HL-60/S4 treated with retinoic acid at 250 ng/mL for 4 days and 3 days (cell line): ENCODE data around the gene ADAMTS3.

Experiments
- in situ Hi-C: fragments of 300-500 bp; cut with MboI; formaldehyde crosslinking; loops from 2 replicates; pipeline ENCODE4 v1.7.0; 2022; ENCODE audit warnings: low sequenced_read_pairs

ADAMTS3 gene

GRCh38 chr4:72305080-72305479 is 263.9 kb downstream of the ADAMTS3 start:
- in situ Hi-C loops, result no loop called here

GRCh38 chr4:72302981-72303704 is 265.9 kb downstream of the ADAMTS3 start:
- in situ Hi-C loops, result no loop called here

DNA sequence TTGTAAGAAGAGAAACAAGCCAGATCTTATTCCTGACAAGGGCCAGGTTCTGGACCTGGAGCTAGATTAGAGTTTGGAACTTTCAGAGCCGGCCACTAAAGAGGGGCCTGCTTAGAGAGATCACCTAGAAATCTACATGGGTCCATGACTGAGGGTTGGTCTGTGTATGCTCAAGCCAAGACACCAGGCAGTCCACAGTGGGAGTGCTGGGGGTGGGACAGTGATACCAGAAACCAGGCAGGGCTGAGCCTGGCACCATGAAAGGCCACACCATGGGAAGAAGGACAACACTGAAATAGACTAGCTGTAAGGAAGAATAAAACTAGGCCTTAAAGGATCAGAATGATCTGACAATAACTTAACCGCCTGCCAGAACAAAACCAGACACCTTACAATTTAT is 267.3 kb downstream of the ADAMTS3 start:
- in situ Hi-C loops, result no loop called here

DNA sequence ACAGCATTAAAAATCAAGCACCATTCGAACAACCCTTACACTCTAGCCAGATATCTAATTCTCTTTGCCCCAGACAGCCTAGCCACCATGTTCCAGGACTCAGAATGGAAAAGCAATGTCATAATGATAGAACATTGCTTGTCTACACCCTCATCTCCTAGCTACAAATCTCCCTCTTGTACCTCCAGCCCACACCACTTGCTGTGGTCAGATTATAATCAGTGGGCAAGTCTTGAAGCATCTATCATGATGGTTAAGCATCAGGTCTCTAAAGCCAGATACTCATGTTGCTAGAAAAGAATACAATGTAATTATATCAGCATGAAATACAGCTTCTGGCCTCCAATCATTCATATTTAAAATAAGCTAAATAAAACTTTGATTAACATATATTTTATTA is 268.9 kb downstream of the ADAMTS3 start:
- in situ Hi-C loops, result no loop called here

DNA sequence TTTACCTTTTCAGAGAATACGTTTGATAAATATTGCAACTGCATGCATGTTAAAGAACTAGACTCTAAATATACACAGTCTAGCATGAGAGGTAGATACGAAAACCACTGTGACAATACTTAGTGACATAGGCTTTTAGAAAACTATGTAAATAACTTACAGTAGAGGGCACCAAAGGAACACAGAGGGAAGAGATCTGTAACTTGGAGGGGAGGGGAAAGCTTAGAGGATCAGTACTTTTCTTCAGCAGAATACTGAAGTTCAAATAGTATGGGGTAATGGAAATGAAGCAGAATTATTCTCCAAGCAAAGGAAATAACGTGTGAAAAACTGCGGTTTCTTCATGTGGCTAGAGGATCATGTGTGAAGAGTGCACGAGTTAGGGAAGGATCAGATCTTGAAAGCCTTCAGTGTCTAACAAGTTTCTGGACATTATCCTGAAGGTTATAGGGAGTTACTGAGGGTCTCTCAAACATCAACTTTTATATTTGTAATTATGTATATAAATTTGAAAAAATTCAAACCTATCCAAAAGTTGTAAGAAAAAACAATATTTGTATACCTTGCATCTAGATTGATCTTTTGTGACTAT is 273.0 kb downstream of the ADAMTS3 start:
- in situ Hi-C loops, result no loop called here

DNA sequence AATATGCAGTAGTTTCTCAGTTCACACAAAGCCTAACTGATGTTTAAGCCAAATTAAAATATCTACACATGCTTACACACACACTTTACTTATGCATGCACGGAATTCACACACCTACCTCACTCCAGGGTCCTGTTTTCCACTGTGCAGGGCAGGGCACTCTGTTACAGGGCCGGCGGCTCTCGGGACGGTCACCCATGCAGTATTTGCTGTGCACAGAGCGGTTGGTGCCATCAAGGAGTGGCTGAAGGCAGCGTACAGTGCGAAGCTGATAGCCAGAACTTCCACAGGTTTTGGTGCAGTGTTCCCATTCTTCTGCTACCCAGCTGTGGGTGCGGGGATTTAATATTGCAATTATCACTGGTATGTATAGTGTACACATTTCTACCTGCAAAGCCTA is 278.3 kb downstream of the ADAMTS3 start:
- in situ Hi-C loops, result no loop called here

DNA sequence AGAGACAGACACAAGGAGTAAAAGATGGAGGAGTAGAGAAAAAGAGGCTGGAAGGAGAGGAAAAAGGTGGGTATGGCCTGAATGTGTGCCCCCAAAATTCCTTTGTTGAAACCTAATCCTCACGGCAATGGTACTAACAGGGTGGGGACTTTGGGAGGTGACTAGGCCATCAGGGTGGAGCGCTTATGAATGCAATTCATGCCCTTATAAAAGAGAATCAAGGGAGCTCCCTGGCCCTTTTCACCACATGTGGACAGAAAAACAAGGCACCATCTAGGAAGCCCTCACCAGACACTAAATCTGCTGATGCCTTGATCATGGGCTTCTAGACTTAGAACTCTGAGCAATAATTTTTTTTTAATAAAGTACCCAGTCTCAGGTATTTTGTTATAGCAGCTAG is 282.1 kb downstream of the ADAMTS3 start:
- in situ Hi-C loops, result no loop called here

DNA sequence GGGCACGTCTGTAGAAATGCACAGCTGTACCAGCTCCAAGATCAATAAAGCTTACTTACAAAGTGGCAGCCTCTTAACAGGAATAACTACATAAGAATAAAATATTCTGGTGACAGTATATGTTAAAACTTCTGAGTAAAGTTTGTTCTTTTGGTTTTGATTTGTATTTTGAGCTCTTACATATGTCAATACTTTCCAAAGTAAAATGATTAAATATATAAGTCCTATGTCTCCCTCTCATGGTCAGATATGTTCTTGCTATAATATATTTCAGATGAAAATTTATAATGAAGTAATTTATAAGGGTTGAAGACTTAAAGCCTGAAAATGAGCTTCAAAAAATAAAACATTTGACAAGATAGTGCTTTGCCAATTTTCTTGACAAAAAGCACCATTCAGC is 282.8 kb downstream of the ADAMTS3 start:
- in situ Hi-C loops, result no loop called here

DNA sequence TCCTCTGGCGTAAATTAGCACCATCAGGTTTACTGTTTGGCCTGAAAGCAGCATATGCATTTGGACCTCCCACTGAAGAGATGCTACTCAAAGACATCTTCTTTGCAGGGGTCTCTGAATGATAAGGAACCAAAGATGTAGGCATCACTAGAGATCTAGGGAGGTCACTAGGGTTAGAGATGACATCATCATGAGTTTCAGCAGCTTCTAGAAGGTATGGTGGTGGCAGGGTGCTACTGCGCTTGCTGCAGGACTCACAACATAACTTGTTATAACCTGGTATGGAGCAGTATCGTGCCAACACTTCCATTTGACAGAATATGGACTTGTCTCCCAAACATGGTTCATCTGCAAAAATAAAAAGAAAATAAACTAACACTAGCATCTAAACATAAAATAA is 285.7 kb downstream of the ADAMTS3 start:
- in situ Hi-C loops, result no loop called here

DNA sequence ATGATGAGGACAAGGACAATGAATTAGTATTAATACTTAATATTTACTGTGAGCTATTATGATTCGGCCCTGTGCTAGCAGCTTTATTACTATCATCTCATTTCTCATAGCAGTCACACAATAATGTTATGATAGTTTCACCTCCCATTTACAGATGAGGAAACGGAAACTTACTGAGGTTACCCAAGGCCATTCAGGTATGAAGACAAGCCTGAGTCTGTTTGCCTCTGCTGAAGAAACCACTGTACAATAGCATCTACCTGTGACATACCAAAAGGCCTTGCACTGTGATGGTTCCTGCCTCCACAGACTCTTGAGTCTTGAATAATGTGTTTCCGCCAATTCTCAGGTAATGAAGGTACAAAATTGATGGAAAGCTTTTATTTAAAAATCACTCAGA is 288.8 kb downstream of the ADAMTS3 start:
- in situ Hi-C loops, result no loop called here

DNA sequence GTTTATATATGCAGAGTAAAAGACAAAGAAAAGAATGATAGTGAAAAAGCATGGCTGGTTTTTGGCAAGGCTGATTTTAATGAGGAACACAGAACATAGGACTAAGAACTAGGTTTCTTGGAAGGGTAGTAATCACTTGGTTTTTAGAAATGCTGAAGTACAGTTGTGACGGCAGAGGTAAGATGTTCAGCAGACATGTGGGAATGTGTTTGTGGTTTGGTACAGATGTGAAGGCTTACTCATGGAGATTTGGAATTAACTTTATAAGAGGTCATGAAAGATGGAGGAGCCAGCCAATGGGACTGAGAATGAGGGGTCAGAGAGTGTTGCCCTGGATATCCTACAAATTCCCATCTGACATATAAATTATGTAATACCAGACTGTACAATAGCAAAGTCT is 293.6 kb downstream of the ADAMTS3 start:
- in situ Hi-C loops, result no loop called here

GRCh38 chr4:72274251-72274650 is 294.8 kb downstream of the ADAMTS3 start:
- in situ Hi-C loops, result no loop called here

DNA sequence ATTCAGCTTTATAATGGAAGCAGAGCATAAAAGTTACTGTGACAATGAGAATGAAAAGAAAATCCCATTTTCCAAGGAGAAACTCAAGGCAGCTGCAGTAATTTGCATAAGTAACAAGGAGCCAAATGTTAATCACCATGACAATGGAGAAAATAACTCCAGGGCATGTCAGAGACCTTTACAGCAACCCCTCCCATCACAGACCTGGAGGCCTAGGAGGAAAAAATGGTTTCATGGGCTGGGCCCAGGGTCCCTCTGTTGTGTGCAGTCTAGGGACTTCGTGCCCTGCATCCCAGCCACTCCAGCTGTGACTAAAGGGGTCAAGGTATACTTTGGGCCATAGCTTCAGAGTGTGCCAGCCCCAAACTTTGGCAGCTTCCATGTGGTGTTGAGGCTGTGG is 313.8 kb downstream of the ADAMTS3 start:
- in situ Hi-C loops, result no loop called here

DNA sequence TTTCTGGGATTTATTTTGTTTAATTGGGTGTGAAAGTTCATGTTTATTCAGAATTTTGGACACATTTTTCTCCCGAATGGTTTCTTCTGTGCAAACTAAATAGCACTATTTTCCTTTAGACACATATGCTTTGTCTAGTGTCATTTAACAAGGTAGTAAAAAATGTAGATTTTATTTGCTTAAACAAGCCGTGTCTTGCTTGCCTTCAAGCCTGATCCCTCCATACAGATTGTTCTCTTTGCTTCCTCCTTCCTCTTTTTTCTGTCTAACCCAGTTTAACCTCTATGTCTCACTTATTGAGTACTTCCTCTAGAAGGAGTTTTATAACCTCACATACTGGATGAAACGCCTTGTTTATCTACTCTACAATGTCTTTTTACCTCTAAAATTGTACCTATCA is 325.4 kb downstream of the ADAMTS3 start:
- in situ Hi-C loops, result no loop called here

- in situ Hi-C loops, result no loop called here
Observed at GRCh38 chr4:72239487-72240116, 329.4 kb downstream of the ADAMTS3 start.
